Activated CD4-positive, alpha-beta T cell treated with anti-CD3 and anti-CD28 coated beads for 4 hours (primary cell): ENCODE results near the gene AUTS2.

Experiments used
- DNase-seq, 2 donors: peaks; one replicate each; pipeline ENCODE4 v3.0.0-alpha.2; 2020

AUTS2 gene

DNA sequence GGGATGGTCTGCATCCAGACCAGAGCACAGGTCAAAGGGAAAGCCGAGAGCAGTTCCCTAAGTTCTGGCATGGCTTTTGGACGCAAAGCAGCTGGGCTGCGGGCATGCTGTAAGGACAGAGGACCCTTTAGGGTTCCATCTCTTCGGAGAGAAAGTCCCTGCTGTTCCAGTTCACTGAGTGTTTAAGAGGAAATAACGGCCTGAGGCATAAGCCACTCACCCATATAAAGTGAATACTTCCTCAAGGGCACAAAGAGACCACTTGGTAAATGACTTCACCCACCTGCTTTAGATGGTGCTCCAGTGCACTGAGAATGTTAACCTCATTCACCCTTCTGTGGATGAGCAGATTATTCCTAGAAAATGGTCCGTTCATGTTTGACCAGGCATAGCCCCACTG, 946.9 kb downstream of the AUTS2 start:
- no peak for DNase-seq

DNA sequence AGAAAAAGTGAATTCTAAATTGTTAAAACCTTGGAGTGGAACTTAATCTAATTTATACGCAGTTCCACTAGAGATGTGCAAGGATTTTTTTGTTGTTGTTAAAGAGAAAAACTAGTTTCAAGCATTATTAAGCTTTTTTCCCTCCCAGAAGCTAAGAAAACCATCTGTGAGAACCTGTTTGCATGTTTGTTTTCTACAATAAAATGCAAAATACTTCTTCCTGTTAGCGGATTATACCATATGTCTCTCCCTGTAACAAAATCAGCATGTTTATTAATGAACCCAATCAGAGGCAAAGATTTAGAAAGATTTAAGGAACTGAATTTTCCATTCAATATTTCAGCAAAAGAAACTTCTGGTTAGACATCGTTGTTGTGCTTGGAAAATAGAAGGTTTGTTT, 953.9 kb downstream of the AUTS2 start:
- DNase-seq: no peak

DNA sequence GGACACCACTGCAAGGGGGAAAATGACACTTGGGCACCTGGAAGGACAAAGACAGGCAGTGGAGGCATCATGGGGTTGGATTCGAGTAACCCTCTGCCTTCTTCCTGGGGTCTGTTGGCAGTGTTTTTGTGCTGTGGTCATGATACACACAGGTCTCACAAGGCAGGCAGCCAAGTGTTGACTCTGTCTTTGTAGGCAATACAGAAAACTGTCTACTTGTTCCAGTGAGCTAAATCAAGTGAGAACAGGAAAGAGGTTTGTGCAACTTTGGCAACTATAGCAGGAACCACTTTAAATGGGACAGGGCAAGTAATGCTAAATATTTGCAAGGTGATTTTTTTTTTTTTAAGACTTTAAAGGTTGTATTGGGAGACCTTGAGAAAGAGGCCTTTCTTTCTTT, 955.1 kb downstream of the AUTS2 start:
- DNase-seq: no peak

DNA sequence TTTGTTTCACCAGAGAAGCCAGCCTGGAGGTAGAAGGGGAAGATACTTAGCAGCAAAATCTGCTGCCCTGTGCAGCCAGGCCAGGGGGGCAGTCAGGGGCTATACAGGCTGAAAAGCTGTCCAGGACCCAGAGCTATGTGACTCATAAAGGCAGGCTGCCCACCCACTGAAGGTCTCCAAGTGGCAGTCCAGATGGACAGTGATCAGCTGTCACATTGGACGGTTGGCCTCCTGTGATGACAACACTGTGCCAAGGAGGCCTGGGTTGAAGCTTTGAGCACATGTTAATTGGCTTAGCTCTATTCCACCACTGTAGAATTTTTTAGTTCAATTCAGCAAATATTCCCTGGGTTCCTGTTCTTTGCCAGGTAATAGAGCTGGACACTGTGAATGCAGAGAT, 956.4 kb downstream of the AUTS2 start:
- DNase-seq: no peak

DNA sequence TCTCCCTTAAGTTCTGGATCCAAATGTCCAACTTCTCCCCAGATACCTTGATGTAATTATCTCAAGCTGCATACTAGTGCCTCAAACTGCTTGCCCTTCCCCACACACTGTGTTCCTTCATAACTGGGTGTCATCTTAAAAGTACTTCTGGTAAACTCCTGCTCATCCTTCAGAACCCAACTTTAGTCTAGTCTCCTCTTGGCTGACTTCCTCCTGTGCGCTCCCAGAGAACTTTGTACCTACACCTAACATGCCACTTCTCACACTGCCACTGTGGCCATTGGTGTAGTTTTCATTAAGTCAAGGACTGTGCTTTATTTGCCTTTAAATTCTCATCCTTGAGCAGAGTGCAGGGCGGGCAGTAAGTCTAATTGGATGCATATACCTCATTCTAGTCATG, 958.5 kb downstream of the AUTS2 start:
- DNase-seq: no peak

DNA sequence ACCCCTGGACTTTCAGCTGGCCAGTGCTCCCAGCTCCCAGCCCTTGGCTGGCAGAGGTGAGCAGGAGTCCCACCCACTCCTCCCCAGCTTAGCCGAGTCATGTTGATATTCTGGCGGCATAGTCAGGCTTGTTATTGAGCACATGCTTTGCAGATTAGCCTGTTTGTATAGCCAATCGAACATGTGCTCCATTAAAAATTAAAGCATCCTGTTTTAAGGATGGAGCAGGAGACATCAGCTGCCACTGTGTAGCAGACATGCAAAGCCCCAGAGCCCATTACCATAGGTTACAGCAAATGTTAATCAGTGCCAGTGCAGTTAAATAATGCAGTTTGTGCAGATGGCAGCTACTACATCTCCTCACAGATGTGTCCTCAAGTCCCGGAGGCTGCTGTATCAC, 959.1 kb downstream of the AUTS2 start:
- no peak for DNase-seq

DNA sequence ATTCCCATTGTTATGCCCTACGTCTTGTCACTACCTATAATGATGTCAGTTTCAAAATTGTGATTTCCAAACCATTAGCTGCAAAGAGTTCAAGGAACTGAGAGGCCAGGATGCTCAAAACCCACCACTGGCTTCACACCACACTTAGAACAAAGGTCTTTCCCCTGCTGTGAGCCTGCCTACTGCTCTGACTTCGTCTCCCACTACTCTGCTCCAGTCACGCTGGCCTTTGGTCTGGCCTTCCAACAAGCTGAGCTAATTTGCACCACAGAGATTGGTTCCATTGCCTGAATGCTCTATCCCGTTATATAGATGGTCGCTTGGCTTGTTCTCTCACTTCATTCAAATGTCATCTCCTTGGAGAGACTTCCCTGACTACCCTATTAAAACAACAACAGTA, 961.5 kb downstream of the AUTS2 start:
- DNase-seq: no peak

DNA sequence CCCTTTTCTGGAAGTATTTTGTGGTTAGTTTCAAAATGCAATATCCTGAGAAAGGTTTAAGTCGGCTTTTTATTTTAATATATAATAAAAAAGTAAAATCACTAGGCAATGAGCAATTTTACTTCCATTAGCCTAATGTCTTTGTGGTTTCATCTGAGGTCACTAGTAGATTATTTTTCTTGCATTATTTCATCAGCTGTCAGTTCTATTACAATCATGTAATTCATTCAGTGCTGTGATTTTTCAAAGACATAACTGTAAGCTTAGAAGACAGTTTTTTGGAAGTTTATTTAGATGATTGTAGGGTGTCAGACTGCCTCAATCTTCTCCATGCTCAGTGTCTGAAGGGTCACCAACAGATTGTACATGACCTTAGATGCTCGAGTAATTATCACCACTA, 965.7 kb downstream of the AUTS2 start:
- no peak for DNase-seq

DNA sequence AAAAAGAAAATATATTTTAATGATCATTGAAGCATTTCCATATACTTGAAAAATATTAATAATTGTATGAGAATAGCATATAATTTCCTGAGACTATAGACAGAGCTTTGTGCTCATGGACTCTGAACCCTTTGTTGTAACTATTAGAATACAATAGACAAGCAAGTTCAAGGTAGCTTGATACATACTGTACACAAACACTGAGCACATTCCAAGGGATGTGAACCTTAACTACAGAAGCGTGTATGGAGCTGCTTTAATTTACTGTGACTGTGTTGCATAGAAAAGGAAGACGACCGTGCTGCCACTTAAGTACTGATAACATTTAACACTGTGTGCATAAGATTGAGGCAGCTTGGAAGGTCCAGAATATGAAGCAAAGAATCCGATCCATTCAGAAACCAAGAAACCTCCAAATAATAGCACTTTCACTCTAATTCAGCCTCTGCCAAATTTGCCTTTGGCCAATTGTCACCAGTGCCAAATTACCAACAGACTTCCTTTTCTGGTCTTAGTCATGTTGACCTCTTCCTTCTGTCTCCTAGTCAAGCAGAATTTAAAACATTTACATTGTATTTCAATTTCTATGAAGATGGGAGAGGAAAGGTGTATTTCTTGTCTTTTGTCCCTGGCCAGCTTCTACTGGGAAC, 967.6 kb downstream of the AUTS2 start:
- DNase-seq: no peak

DNA sequence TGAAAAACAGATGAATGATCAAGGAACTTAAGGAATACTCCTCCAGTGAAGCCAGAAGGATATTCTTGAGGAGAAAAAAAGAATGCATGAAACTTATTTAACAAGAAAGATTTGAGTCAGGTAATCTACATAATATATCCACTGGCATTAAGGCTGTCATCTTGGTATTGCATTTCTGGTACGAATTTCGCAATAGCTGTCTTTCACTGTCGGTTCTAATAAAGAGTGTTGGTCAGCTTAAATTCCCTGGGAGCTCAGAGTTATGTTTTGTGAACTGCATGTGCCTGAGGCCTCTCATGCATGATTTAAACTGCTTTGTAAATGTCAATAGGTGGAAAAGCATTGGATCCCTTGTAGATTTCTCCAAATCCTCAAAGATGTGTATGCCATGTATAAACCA, 968.4 kb downstream of the AUTS2 start:
- no peak for DNase-seq

DNA sequence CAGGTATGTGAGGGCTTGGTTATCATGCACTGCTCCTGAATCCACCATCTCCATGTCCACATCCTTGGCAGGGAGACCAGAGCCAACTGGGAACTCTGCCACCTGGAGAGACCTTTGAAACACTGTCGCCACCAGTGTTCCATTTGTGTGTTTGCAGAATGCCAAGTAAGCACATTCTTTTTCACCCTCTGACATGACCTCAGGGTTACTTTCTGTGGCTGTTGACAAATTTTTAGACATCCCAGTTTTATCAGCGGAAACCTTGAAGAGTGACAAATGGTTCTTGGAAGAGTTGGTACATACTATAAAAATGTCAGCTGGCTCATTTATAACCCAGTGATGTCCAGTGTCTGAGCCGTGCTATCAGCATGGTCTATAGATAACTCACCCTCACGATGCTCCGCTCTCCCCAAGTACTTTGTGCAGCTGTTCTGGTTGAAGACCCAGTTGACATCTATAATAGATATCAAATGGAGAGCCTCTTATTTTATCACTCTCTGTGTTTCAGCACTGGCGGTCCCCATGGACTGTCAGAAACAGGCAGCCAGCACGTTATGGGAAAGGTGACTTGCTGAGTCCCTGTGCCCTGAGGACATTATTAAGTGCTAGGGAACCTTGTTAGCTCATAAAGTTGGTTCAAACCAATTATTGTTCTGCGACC, 970.5 kb downstream of the AUTS2 start:
- DNase-seq: no peak

DNA sequence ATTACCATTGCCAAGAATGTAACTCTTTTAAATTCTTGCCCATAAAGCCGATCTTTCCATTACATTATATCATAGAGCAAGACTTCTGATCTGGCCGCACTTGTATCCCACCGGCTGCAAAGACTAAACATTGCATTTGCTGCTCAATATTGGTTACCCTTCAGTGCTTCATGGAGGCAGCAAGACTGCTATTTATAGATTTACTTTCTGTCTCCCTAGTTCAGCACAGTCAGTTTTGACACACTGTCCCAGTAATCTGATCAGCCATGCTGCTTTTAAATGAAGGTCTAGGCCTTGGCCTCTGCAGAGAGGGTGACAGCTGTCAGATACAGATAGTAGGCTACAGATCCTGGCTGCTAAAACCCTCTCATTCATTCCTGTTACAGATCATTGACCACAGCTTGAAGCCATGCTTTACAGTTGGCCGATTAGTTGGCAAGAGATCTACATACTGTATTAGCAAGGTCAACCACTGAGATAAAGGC, 971.1 kb downstream of the AUTS2 start:
- no peak for DNase-seq

DNA sequence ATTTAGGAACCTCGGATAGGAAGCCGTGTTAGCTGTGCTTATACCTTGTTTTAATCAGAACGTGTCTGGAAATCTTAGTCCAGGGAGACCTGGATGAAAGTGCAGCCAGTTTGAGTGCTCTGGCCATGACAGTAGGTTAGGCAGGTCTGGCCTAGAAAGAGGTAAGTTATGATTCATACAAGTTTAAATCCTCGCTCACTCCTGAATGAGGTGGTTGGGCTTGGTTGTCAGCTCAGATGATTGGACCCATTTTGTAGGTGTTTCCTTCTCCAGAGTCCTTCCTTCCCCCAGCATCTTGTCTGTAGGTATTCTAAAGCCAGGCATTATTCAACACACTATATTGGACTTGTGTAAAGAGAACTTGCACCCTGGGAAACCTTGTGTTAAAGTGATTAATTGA, 971.8 kb downstream of the AUTS2 start:
- DNase-seq: no peak

DNA sequence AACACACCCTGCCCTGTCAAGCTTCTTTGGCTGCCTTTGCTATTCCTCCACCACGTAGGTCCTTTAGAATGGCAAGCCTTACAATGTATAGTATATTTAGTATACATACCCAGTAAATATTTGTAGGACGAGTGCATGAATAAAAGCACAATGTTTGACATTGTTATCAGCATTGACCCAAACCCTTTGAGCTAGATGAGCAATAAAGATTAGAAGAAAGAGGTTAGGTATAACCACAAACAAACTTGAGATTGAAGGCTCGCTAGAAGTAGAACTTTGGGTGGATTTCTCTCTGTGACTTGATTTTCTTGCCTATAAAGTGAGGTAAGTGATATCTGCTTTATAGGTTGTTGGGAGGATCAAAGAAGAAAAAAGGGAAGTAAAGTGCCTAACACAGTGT, 972.7 kb downstream of the AUTS2 start:
- DNase-seq: no peak

DNA sequence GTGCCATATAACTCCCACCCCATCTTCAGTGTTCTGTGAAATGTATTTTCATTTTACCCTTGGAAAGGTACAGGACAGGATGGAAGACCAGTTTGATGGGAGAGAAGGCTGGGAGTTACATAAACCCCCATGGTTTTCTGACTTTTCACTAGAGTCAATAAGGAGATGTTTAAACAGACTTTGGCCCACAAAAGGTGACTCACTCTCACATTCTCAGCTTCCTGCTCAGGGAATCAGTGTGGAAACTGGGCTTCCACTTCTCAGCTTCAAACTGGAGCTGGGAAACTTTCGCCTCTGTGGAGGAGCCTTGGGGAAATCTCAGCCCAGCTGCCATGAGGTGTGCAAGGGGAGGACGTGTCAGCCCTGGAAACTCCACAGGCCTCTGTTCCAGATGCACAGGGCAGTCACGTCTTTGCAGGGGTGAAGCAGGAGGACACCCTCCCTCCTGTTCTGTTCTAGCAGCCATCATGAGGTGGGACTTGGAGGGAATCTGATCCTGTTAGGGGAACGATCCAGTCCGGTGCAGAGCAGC, 973.2 kb downstream of the AUTS2 start:
- no peak for DNase-seq

DNA sequence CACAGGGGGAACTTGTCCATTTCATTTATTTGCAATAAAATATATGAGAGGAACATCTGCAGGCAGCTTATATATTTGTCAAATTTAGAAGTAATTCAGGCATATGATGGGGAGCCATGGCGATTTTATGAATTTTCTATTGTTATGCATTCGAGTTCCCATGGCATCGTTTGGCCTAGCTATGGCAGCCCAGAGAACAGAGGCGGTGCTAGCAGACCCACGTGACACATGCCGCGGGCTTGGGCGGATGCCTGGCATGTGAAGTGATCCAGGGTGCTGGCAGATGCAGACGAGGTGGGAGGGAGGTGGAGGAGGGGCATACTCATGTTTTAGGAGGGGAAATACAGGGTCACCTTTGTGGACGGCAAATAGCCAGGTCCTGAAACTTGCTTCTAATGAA, 973.7 kb downstream of the AUTS2 start:
- DNase-seq: no peak

DNA sequence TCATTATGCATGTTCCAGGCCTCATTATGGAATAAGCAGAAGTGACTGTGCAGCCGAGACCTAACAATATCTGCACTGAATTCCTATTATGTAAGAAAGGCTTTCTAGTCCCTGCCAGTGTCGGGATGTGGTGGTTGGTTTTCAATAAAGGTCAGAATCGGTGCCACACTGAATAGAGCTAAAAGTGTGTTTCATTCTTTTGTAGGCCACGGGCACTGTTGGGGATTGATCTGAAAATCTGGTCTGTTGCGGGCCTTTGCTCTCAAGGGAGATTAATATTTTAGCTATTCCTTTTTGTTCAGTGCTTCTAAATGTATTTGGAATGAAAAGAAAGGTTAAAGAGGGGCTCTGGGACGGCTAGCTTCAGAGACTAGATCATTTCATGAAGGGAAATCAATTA, 974.3 kb downstream of the AUTS2 start:
- no peak for DNase-seq

DNA sequence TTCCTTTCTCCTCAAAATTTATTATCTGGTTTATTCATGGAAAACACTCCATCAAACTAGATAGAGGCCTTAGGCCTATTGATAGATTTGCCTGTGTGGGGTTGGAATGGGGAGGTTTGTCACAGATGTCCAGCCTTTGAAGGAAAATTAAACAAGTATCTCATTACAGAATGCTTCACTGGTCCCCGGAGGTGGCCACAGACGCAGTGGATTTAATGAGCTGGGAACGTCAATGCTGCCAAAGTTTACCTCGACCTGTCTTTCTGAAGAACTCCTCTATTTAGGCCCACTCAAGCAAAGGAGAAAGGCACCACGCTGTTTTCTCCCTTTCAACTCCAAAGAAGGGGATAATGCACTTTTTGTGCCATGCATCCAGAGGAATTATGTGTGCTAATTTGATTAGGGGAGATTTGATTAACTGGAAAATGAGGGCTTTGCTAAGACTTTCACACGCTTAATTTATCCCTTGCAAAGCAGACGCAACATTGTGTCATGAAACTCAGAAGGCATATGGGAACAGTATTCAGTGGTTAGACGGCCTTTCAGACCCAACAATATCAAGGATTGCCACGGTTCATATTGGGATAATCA, 974.9 kb downstream of the AUTS2 start:
- no peak for DNase-seq

DNA sequence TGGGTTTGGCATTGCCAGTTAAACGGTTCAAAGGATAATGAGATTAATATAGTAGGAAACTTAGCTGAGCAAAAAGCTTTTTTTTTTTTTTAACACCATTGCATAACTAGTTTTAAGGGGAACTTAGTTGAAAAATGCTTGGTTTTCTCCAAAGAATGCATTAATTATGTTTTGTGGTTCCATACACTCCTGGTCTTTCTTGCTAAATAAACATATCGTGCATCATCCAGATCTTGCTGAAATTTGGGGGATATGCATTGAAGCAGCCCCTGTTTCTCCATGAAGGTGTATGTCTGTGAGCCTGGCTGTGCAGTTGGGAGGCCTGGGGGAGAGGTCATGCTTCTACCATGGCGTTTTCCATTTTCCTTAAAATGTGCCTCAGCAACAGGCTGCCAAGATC, 975.4 kb downstream of the AUTS2 start:
- DNase-seq: no peak

DNA sequence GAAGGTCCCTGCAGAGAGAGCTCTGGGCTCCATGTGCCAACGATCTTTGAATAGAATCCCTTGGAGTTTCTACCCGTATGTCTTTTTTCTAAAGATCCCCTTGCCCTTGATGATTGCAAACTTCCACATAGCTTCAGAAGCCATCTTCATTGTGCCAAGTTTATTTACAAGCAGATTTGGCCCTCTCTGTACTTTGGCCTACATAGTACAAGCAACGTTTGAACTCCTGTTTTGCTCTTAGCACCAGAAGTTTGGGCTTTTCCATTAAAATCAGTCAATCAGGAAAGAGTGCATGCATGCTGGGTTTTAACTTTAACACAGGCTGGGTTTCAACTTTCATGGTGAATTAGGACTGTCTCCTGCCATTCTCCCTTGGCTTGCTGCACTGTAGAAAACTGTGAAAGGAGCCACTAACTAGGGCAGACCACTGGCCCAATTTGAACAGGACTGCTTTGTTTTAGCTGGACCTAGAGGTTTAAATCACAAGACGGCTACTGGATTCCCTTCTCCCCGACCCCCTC, 976.1 kb downstream of the AUTS2 start:
- DNase-seq: no peak

DNA sequence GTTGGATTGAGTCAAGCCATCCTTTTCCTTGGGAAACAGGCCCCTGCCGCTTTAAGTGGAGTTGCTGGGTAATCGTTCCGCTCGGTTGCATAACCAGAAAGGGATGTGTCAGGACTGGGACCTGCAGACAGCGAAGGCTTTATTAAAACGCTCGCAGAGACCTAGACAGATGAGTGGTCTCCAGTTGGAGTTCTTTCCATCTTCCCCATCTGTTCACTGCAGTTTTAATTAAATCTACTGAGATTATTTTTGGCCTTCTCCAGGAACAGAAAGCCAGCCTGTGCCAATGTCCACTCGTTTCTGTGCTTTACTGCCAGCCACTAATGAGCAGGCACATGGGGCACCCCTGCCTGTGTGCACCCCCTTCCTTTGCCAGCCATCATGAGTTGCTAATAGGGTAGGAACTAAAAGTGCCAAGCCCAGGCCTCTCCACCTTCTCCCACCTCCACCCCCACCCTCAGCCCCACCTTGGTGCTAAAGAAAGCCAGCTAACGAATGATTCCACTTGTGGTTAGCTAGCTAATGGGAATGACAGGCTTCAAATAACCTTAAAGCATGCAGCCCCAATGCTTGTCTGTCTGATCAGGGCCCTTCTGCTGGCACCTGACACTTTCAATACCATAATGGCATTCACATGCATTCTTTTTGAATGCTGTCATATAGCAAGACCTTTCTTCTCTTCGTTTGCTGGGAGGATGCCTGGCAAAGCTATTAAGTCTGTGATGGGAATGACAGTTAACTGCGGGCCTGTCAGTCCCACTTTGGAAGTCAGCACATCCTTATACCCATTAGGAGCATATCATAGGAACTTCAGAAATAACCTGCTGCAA, 976.9 kb downstream of the AUTS2 start:
- DNase-seq: no peak

DNA sequence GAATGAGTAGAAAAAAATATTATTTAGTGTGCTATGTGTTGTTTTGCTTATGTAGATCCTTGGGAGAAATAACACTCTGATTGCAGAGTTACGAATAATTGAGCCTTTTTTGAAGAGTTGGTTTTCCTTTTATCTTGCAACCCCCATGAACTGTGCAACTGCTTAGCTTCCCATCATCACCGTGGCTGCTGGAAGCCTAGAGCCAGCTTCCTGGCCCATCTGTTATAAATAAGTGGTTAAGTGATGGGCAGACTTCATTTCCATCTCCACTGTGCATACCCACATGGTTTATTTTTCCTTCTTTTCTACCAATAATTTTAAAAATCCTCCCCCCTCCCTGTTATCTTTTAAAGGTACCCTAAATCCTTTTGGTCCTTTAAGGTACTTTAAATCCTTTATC, 978.8 kb downstream of the AUTS2 start:
- no peak for DNase-seq

DNA sequence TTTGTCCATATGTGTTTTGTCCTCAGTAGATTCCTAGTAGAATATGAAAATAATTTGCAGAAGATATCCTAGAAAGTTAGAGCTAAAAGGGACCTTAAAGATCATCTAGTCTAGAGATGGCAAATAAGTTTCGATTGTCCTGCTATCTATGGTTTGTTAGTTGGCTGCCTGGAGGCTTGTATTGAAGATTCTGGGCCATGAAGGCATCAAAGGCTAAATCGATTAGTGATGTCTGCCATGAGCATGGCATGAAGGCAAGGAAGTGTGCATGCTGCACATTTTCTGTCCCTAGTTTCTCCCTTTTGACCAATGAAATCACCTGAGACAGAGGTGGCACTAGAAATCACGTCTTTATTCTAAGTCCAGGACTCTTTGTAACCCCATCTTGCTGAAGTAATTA, 979.9 kb downstream of the AUTS2 start:
- no peak for DNase-seq
